ENCODE measurements around the gene RPL23. TPM values are rescaled to one million over a fixed set of nuclear protein-coding genes. Genes with fewer than 3 reads are reported as not detected.

The RPL23 gene
- total RNA-seq, 1 donor from 2014 or later: 1,585 TPM

DNA sequence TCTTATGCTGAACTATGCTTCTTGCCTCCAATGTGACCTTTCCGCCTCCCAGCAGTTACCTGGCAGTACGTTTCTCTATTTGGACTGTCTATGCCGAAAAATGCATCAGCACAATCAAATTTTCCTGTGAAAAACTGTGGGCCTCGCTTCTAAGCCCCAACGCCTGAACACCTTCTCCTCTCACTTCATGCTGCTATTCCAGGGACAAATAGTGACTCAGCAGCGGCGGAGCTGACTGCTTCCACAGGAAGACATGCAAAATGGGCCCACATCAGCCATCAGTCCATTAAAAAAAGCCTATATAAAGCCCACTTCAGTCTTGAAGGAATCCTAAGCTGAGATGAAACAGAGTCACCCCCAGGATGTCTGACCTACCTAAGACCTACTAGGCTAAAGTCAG, 43.7 kb downstream of the RPL23 start:
- Histone ChIP-seq H3K36me3 (peaks cover 0 to 84% of the 10 kb centered on the region in 2 donors), H3K9me3 (no peaks in the 10 kb centered on the region), H3K27me3 (no peaks in the 10 kb centered on the region), H3K4me3 (no peak overlapping the region), H3K4me1 (no peaks in the 10 kb centered on the region), H3K27ac (no peak overlapping the region)
- intact Hi-C loops (cut with DNase I): no loop called here
- no peak for TF ChIP-seq POLR2A (IDR thresholded peaks at IDR 0.05)
- TF ChIP-seq, protein P1, sequence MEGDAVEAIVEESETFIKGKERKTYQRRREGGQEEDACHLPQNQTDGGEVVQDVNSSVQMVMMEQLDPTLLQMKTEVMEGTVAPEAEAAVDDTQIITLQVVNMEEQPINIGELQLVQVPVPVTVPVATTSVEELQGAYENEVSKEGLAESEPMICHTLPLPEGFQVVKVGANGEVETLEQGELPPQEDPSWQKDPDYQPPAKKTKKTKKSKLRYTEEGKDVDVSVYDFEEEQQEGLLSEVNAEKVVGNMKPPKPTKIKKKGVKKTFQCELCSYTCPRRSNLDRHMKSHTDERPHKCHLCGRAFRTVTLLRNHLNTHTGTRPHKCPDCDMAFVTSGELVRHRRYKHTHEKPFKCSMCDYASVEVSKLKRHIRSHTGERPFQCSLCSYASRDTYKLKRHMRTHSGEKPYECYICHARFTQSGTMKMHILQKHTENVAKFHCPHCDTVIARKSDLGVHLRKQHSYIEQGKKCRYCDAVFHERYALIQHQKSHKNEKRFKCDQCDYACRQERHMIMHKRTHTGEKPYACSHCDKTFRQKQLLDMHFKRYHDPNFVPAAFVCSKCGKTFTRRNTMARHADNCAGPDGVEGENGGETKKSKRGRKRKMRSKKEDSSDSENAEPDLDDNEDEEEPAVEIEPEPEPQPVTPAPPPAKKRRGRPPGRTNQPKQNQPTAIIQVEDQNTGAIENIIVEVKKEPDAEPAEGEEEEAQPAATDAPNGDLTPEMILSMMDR (IDR thresholded peaks at IDR 0.05): no peak
- TF ChIP-seq POLR2AphosphoS5 (IDR thresholded peaks at IDR 0.05; ENCODE audit: insufficient read depth in 1 of 2, low read depth in 1 of 2): no peak
- no peak for DNase-seq (ENCODE audit: extremely low spot score in 2 of 2)

DNA sequence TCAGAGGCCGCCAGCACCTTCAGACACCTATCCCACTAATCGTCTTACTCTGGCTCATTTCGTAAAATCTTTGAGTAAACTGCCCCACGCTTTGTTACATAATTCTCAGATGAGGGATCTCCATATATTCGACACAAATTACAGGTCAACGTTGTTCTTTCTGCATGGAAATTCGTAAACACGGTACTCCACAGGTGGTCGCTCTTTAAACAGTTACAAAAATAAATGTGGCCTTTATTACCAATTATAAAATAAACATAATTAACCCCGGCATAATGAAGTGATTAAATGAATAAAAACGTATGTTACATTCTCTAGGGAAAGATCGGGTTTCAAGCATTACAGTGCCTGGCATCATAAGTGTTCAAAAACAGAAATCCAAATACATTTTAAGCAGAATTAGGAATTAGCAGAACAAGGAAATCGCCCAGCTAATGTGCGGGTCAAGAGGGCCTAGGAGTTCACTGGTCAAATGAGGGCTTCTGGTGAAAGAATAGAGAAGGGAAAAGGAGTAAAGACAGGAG, 53.2 kb downstream of the RPL23 start:
- Histone ChIP-seq H3K9me3 (no peaks in the 10 kb centered on the region), H3K4me1 (peaks cover 29% of the 10 kb centered on the region), H3K27me3 (no peaks in the 10 kb centered on the region), H3K27ac (peak overlapping the region; percentile 97), H3K4me3 (peak overlapping the region; percentile 78 to 98), H3K36me3 (peaks cover 0 to 37% of the 10 kb centered on the region in 2 donors)
- DNase-seq (ENCODE audit: extremely low spot score in 2 of 2): no peak
- intact Hi-C loops (cut with DNase I): no loop called here
- TF ChIP-seq, protein P1 (IDR thresholded peaks at IDR 0.05): no peak
- no peak for TF ChIP-seq POLR2A (IDR thresholded peaks at IDR 0.05)
- TF ChIP-seq POLR2AphosphoS5 (IDR thresholded peaks at IDR 0.05; ENCODE audit: insufficient read depth in 1 of 2, low read depth in 1 of 2): no peak

DNA sequence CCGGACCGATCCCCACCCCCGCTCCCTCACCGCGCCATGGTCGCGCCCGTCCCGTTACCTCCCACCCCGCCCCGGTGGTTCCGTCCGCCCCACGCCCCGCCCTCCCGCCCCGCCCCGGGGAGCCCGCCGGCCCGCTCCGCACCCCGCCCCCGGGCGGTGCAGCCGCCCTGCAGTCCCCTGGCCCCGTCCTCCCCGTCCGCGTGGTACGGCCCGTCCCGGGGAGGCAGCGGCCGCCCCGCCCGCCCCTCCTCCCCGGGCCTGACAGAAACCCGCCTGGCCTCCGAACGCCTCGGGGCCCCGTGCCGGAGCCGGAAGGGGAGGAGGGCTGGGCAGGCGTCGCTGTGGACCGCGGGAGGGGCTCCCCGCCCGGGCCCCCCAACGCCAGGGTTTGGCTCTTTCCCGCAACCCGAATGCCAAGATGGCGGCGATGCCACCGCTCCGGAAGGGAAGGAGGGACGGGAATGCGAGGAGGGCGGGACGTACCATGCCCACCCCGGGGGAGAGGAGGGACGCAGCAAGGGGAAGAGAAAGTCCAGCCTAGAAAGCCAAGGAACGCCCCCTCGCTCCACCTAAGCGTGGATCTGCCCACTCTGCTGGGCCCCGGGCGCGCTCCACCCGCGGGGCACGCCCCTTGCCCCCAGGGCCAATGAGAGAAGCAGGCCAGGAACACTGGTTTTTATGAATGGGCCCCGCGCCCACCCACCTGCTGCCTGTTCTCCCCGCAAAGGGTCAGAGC, 53.9 kb downstream of the RPL23 start, which contains the start of gene PIP4K2B:
PIP4K2B (minus strand) TSS at position 56 of the 736 bp plus-strand sequence. CDS start 132 bp downstream, outside the sequence.
- Histone ChIP-seq H3K4me1 (peaks cover 29% of the 10 kb centered on the region), H3K27ac (peak within 1 kb of the TSS; percentile 97), H3K36me3 (peaks cover 0 to 31% of the 10 kb centered on the region in 2 donors), H3K9me3 (no peaks in the 10 kb centered on the region), H3K27me3 (no peaks in the 10 kb centered on the region), H3K4me3 (peak within 1 kb of the TSS; percentile 78 to 98)
- TF ChIP-seq POLR2AphosphoS5 (IDR thresholded peaks at IDR 0.05; ENCODE audit: insufficient read depth in 1 of 2, low read depth in 1 of 2) (peak; percentile 70 to 81), POLR2A (IDR thresholded peaks at IDR 0.05) (no peak)
- TF ChIP-seq, protein P1 (IDR thresholded peaks at IDR 0.05): no peak
- peak in 1 of 2 donors; percentile 93 for DNase-seq (ENCODE audit: extremely low spot score in 2 of 2)
- intact Hi-C loops (cut with DNase I): loop anchor here (1.0 to 5.0 kb wide), 2 partner anchors 26 to 47 kb away; partner anchors contain the start of genes CWC25 and PSMB3

DNA sequence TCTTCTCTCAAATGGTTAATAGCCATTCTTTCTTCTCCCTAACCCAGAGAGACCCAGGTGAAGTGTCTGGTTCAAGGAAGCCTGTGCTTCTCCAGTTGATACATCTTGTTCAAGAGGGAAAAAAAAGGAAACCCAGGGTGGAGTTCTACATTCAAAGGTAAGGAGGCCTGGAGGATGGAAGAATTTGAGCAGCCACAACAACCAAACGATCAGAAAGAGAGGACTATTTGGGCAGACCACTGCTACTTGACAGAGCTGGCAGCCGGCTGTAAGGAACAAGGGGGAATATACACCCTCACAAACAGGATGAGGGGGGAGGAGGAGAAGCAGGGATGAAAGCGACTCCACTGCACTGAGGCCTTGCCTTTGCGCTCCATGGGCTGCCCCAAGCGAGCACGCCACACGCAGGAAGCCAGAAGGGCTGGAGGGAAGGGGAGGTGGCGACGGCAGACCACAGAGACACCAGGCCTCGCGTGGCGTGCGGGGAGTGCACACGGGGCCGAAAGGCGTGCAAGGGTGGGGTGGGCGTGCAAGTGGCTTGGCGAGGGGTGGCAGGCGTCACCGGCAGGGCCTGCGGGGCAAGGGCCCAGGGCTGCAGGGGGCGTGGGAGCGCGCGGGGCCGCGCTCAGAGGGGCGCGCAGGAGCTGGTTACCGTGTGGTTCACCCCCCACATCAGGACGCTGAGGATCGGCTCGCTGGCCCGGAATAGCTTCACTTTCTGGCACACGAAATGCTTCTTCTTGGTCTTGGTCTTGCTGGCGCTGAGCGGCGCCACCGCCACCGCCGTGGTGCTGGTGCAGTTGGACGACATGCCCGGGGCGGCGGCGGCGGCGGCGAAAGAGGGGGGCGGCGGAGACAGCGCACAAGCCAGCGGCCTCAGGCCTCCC, 54.7 kb downstream of the RPL23 start:
- Histone ChIP-seq H3K4me1 (peaks cover 29% of the 10 kb centered on the region), H3K27me3 (no peaks in the 10 kb centered on the region), H3K27ac (peak overlapping the region; percentile 97), H3K9me3 (no peaks in the 10 kb centered on the region), H3K36me3 (peaks cover 0 to 25% of the 10 kb centered on the region in 2 donors), H3K4me3 (peak overlapping the region; percentile 78 to 98)
- intact Hi-C loops (cut with DNase I): loop anchor here (1.0 to 5.0 kb wide), 2 partner anchors 26 to 47 kb away; partner anchors contain the start of genes CWC25 and PSMB3
- TF ChIP-seq, protein P1 (IDR thresholded peaks at IDR 0.05): no peak
- TF ChIP-seq POLR2A (IDR thresholded peaks at IDR 0.05) (no peak), POLR2AphosphoS5 (IDR thresholded peaks at IDR 0.05; ENCODE audit: insufficient read depth in 1 of 2, low read depth in 1 of 2) (no peak)
- no peak for DNase-seq (ENCODE audit: extremely low spot score in 2 of 2)

Small RNA genes lying within 50 kb of the gene (microRNA-seq; reads per million reads assigned to microRNA genes)
- gene MIR4727 (ENCODE audit: borderline number of aligned reads, borderline replicate concordance): not detected

Small RNA genes lying within 50 kb of the gene (small RNA-seq; reads per million reads assigned to genes)
- gene MIR4727 (not detected), gene SNORA21 (not detected), gene SNORA21B (not detected)

Other genes with a start within 250 kb of the RPL23 start
- 5.2 TPM for gene SRCIN1, start 247.8 kb downstream of the RPL23 start, total RNA-seq
- gene EPOP, start 178.8 kb downstream of the RPL23 start, total RNA-seq: 0.98 TPM
- 70.2 TPM for gene MLLT6, start 148.4 kb downstream of the RPL23 start, total RNA-seq
- 12.8 TPM for gene CISD3, start 123.4 kb downstream of the RPL23 start, total RNA-seq
- gene PCGF2, start 105.4 kb downstream of the RPL23 start, total RNA-seq: 25.8 TPM
- gene PSMB3, start 101.0 kb downstream of the RPL23 start, total RNA-seq: 193 TPM
- gene PIP4K2B, start 54.2 kb downstream of the RPL23 start, total RNA-seq: 68.5 TPM
- gene CWC25, start 28.4 kb downstream of the RPL23 start, total RNA-seq: 25.5 TPM
- 69.0 TPM for gene LASP1, start 16.3 kb upstream of the RPL23 start, total RNA-seq
- not detected for gene FBXO47, start 113.7 kb upstream of the RPL23 start, total RNA-seq

Data from vagina (tissue), 2 donors.